ENCODE measurements around the gene BSCL2.
"Not testable (repeated sequence)": the region's sequence is repeated elsewhere in the genome, so short reads cannot be mapped to it uniquely, and the experiment has no call there.

BSCL2 gene

GRCh38 chr11:62707277-62707861 lies at the start of gene BSCL2, which contains the start of gene GNG3:
Gene BSCL2 (minus strand): TSS chr11:62707424. CDS start chr11:62707195, 229 bp downstream.
Gene GNG3 (plus strand): TSS chr11:62707676. CDS start chr11:62708296, 620 bp downstream.
- DNase-seq (ENCODE audit: low read depth in 2 of 2): no peak

DNA sequence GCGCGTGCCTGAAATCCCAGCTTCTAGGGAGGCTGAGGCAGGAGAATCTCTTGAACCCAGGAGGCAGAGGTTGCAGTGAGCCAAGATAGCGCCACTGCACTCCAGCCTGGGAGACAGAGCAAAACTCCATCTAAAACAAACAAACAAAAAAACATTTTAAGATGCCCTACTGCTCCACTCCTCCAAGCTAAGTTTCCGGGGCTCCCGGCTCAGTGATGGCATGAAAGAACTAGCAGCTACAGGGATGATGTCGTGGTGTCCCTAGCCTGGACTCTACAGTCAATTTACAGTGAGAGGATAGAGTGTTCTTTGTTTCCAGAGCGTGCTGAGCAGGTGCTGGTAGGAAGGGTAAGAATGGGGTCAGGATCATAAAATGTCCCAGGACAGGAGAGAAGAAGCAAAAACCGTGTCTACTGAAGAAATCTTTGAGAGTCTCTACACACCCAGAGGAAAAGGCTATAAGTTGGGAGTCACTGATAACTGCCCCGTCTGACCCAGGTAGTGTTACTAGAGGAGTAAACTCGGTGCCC lies 47.9 kb upstream of the BSCL2 start:
- DNase-seq (ENCODE audit: low read depth in 2 of 2): no peak

DNA sequence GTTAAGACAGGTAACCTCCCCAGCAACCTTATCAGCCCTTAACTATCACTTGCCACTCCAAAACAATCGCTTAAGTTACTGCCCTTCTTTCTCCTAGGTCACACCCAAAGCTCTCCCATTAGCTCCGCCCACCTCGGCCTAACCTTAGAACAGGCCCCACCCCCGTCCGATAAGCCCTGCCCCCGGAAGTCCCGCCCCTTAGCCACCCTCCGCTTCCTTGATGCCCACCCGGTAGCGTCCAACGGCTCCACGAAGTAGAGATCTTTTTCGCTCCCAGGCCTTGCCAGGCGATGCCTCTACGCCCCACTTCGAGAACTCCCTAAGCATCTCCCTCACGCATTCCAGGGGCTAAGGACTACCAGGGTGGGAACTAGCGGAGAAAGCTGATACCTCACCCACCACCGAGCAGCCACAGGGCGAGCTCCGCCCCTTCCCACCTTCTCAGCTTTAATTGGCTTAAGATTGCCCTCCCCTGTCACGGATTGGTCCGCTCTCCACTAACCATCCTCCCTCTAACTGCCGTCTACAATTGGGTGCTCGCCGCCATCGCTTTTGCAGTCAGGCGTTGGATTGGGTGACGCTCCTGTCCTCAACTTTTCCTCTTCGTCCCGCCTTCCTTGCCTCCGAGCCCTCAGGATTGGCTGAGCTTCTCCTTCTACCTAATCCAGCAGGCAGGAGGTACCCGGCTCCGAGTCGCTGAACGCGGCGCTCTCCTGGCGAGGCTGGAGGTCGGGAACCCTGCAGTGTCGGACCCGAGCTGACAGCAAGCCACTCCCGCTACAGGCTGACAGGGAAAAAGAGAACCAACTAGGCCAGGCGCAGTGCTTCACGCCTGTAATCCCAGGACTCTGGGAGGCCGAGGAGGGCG lies 46.7 kb upstream of the BSCL2 start, which contains the start of gene ZBTB3:
Gene ZBTB3 (minus strand): TSS at position 425 of the 868 bp plus-strand sequence. CDS start 496 bp downstream, outside the sequence.
- peak; percentile 94 to 96 for DNase-seq (ENCODE audit: low read depth in 2 of 2)

- no peak for DNase-seq (ENCODE audit: low read depth in 2 of 2)
Observed at GRCh38 chr11:62752994-62753735, 45.9 kb upstream of the BSCL2 start.

DNA sequence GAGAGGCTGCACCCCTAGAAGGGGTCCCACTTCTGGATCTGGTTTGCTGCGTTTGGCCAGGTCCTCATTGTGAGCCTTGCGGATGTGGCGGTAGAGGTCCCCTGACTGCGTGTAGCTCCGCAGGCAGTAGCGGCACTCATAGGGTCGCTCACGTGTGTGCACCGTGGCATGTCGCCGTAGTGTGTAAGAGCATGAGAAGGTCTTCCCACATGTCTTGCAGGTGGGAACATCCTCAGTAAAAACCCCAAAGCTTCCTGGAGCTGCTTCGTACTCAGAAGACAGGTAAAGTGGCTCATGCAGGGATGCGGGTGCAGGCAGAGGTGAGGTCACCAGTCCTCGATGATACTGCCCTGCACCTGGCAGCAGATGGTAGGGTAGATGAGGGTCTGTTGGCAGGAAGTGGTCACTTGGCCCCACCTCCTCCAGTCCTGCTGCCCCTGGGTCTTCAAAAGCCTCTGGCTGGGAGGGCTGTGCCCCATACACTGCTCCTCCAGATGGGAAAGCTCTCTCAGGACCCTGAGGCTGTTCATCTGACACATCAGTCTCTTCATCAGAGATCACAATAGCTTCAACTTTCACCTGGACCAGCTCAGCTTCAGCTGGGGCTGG lies 45.1 kb upstream of the BSCL2 start:
- no peak for DNase-seq (ENCODE audit: low read depth in 2 of 2)

GRCh38 chr11:62749931-62750330 lies 42.7 kb upstream of the BSCL2 start:
- not testable (repeated sequence) for DNase-seq (ENCODE audit: low read depth in 2 of 2)

GRCh38 chr11:62747475-62748160 lies 40.4 kb upstream of the BSCL2 start:
- DNase-seq (ENCODE audit: low read depth in 2 of 2): no peak

DNA sequence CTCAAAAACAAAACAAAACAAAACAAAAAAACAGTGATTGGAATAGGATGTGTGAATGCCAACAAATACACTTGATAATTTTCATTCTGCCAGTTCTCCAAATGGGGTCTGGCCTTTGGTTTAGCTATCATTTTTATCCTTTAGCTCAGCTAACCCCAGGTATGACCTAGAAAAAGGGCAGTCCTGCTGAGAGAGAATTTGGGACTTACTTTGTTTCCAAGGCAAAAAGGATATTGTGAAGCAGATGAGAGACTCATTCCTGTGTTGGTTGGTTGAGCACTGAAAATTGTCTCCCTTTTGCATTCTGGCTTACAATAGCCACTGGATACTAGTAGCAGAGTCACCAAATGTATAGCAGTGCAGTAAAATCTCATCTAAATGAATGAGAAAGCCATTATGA lies 30.0 kb upstream of the BSCL2 start:
- DNase-seq (ENCODE audit: low read depth in 2 of 2): no peak

DNA sequence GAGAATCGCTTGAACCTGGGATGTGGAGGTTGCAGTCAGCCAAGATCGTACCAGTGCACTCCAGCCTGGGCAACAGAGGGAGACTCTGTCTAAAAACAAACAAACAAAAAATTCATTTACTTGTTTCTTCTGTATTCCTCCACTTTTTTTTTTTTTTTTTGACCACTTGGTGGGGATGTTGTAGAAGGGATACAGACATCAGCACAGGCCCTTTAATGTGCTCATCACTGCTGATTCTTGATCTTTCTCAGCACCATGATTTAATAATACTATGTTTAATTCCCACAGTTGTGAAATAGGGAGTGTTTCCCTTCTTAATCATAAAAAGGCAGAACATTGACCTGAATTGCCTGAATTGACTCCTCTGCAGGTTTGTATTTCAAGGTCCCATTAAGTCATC lies 25.6 kb upstream of the BSCL2 start:
- DNase-seq (ENCODE audit: low read depth in 2 of 2): no peak

DNA sequence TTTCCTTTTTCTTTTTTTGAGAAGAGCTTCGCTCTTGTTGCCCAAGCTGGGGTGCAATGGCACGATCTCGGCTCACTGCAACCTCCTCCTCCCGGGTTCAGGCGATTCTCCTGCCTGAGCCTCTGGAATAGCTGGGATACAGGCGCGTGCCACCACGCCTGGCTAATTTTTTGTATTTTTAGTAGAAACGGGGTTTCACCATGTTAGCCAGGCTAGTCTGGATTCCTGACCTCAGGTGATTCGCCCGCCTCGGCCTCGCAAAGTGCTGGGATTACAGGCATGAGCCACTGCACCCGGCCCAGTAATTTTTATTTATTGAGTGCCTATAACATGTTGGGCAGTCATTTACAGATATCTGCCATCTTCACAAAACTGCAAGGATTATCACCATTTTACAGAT lies 22.9 kb upstream of the BSCL2 start:
- not testable (repeated sequence) for DNase-seq (ENCODE audit: low read depth in 2 of 2)

- peak; percentile 77 for DNase-seq (ENCODE audit: low read depth in 2 of 2)
Observed at GRCh38 chr11:62728171-62728988, 21.2 kb upstream of the BSCL2 start, which contains the start of gene TTC9C. Gene TTC9C (plus strand): TSS chr11:62728486. CDS start chr11:62728849, 363 bp downstream.

DNA sequence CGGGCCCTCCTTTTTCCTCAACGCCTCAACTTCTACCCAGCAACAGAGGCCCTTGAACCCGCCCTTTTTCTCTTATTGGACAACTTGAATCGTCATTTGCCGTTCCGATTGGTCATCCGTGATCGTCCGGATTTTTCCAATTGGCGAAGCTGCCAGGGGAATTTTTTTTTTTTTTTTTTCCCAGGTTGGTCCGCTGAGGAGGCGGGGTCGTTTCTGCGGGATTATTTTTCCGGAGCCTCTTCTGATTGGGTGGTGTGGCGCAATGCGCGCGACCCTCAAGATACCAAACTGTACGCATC lies 20.6 kb upstream of the BSCL2 start:
- peak; percentile 75 to 82 for DNase-seq (ENCODE audit: low read depth in 2 of 2)

GRCh38 chr11:62727165-62727871 lies 20.1 kb upstream of the BSCL2 start, which contains the start of gene HNRNPUL2:
Gene HNRNPUL2 (minus strand): TSS chr11:62727457. CDS start chr11:62727156, 301 bp downstream.
- DNase-seq (ENCODE audit: low read depth in 2 of 2): peak; percentile 98 to 99

DNA sequence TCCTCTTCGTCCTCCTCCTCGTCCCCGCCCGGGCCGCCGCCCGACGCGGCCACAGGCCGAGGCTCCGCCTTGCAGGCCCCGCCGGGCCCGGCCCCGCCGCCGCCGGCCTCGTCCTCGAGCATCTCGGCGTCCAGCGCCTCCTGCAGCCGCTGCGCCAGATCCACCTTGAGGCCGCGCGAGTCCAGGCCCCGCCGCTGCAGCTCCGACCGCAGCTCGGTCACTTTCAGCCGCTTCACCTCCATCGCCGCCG lies 19.6 kb upstream of the BSCL2 start:
- no peak for DNase-seq (ENCODE audit: low read depth in 2 of 2)

DNA sequence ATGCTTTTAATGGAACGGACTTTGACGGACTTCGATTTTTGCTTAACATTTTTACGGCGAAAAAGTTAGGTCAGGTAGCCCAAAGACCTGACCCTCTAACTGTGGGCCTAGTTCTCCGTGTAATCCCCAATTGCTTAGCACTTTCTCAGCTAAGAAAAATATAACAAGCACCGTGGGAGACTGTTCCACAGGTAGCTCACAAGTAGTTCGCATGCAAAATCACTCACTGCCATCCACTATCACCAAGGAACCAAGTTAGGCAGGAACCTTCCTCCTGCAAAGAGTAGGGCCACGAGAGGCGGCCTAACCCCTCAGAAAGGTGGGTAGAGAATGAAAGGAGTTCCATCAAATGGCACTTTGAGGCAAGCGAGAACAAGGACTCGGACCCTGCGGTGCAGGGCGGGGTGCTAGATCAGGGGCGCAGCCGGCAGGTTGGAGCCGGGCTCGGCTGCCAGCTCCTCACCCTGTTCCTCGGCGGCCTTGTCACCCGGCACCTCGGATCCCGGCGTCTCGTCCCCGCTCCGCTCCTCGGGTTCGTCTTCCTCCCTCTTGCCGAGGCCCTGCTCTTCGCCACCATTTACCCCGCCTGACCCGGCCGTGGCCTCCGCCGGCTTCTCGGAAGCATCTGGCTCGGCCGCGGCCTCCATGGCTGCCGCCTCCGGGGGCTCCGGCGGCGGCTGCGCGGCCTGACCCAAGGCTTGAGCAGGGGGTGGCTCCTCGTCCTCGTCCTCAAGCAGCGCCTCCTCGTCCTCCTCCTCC lies 19.1 kb upstream of the BSCL2 start:
- no peak for DNase-seq (ENCODE audit: low read depth in 2 of 2)

DNA sequence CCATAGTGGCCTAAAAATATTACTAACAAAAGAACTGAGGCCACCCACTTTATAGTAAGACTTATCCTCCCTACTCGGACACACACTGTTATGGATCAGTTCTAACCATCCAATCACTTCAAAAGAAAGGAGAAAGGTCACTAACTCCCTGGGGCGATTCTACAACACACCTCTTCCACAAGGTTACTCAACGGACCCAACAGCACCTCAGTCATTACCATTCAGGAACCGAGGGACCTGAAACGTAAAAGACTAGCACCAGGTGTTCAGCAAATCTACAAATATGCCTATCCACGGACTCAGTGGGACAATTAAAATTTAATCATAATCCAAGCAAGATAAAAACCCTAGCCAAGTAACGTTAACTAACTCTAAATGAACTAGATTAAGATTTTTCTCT lies 18.4 kb upstream of the BSCL2 start:
- no peak for DNase-seq (ENCODE audit: low read depth in 2 of 2)

- DNase-seq (ENCODE audit: low read depth in 2 of 2): no peak
Observed at GRCh38 chr11:62724171-62724570, 16.9 kb upstream of the BSCL2 start.

DNA sequence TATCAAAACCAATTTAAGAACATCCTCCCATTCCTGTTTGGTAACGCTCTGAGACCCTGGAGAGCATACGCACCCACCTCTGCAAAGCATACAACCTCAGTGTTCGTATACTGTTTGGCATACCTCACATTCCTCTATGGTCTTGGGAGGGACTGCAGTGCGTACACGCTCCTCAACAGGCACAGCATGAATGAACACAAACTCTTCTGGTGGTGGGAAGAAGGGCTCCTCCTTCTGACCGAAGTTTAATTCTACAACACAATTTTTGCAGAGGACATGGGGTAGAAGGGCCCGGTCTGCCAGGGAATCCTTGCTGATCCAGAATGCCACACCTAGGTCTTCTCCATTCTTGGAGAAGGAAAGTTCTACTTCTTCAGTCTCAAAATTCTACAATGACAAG lies 14.8 kb upstream of the BSCL2 start:
- no peak for DNase-seq (ENCODE audit: low read depth in 2 of 2)
